HG02642 (cell line): ENCODE data around the gene RAD51B.

Experiments
- ATAC-seq: cut with Tn5 transposase; IDR thresholded peaks from one replicate; pipeline ENCODE4 v1.9.1; 2021; ENCODE audit warnings: mild to moderate bottlenecking; ENCODE audit not compliant: unreplicated experiment, poor library complexity

Gene RAD51B

DNA sequence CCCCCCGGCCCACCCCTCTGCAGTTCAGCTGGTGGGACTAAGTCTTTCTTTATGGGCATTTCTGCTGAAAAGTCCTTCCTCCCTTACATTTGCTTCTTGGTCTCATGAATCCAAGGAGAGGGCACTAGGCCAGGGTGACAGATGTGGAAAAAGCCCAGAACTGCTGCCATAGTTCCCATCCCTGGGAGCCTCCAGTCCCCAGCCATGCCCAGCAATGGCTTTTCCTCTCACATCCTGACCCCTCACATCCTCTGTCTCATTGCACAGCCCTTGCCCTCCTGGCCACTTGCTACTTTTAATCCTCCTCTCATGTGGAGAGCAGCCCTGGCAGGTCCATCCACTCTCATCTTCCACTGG, 850.8 kb downstream of the RAD51B start:
- ATAC-seq, result no peak

DNA sequence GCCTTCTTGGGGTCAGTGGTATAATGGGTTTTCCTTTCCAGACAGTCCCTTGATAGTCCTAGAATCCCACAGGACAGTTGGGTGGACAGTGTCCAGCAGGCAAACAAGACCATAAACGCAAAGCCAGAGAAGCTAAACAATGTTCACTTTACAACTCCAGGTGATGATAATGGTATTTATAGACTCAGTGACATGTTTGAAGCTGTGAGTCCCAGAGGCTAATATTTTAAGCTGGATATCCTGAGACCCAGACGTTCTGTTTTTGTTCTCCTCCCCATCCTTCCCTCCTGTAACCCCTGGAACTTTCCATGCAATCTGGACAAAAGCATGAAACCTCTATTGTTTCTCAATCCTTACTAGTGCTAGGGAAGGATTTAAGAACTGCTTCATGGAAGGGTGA, 852.3 kb downstream of the RAD51B start:
- ATAC-seq, result no peak

DNA sequence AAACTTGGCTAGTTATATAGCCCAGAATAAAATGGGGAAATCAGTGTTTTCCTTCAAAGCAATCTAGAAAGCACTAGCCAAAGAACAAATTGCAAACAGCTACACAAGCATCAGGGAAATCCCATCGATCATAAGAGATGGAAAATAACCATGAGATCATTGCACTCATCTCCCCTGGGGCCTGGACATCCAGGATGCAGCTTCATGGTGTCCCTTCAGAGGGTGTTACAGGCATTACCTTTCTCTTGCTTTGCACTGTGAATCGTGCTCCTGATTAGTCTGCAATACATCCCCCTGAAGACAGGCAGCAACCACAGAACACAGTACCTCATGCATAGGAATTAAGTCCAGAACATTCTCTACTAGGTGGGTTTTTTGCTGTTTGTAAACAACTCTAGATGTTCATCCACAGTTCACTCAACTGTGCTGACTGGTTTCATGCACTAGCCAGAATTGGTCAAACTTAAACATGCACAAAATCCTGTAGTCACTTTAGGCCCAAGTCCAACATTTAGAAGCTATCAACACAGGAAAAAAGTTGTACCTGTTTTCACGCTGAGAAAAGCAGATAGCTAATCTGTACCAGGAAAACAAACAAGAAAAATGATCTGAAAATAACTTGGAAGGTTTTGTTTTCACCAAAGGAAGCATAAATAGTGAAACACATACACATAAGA, 853.2 kb downstream of the RAD51B start:
- ATAC-seq, result no peak

DNA sequence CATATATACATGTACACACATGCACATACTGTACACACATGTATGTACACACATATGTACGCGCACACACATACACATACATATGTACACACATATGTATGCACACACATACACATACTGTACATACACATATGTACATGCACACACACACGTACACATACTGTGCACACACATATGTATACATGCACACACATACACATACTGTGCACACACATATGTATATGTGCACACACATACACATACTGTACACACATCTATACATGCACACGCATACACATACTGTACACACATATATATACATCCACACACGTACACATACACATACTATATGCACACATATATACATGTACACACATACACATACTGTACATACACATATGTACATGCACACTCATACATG, 853.9 kb downstream of the RAD51B start:
- ATAC-seq, result no peak

DNA sequence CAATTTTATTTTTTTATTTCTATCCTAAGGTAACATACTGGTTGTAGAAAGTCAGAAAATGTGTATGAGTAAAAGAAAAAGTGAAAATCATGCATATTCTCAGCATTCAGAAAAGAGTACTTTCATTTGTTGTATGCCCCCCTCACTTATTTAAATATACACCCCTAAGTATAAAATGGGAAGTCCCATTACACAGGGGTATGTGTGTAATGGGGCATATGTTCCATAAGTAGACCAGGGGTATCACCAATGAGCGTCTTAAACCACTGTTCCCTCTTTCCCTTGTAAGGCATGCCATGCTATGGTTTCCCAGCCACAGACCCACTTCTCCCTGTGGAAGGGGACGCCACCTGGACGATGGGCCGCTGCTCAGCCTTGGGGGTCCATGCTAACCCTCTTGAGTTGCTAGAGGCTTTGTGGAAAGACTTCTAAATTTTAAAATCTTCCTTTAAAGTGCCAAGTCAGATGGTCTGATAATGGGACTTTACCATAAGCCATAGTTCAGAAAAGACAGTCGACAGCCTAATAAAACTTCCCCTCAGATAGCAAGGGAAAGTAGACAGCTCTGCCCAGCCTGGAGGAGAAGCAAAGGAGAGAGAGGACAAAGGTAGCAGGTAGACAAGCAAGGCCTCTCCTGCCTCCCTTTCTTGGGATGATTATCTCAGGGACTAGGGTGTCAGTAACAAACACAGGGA, 855.1 kb downstream of the RAD51B start:
- no peak for ATAC-seq

DNA sequence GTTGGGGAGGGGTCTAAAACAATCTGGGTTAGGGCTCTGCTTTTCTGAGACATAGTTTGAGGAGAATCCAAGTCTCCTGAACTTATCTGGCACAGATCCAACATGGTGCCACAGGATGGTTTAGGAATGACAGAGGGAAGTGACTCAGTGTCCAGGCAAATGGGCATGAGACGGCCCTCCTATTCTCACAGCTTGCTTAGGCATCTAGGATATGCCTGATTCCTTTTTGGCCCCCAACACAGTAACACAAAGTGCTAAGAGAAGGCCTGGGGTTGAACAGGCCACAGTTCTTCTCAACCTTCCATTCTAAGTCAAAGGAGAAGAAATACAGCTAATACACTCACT, 855.6 kb downstream of the RAD51B start:
- ATAC-seq, result no peak

DNA sequence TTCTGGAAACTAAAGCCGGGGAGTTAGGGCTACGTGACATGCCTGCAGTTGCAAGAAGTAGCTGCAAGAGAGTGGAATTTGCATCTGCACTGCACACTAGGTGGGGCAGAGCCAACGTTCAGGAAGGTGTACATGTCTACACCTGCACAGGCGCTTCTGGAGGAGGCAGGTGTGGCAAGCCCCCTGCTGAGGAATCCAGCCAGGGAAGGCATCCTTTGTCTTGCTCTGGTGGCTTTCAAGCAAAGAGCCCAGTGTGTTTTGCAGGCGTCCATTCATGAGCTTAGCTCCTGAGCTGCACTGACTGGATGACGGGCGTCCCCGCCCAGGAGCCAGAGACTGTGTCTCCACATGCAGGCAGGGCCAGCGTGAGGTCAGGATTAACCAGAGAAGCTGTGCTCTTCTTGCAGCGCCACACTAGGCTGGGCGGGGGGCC, 856.9 kb downstream of the RAD51B start:
- no peak for ATAC-seq

DNA sequence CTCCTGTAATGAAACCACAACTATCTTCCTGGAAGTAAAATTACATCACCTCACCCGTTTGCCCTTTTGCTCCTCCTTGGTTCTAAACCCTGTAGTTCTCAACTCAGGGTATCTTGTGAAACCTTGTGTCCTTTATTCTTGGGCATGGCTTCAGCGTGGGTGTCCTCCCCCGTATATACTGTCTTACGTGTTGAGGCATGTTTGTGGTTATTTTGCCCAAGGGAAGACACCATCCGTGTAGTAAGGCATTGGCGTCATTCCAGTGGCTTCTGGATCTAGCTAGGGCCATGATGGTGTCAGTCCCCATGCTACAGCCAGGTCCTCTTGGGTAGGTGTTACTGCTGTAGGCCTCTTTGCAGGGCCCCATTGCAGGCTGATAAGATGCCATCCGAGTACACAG, 857.9 kb downstream of the RAD51B start:
- ATAC-seq, result no peak

DNA sequence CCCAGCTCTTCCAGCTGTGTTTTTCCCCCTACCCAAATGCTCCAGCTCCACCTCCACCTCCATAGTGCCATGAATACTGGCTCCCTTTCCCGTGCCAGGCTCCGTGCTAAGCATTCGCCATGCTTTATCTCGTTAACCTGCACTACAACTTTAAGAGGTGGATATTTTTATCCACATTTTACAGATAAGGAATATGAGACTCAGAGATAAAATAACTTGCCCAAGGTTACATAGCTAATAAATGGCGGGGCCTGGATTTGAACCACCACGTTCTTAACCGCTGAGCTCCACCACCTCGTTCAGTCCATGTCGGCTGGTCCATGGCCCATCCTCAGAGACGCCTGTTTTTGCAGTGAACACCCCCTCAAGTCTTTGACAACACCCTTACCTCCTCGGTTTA, 858.3 kb downstream of the RAD51B start:
- ATAC-seq, result no peak

DNA sequence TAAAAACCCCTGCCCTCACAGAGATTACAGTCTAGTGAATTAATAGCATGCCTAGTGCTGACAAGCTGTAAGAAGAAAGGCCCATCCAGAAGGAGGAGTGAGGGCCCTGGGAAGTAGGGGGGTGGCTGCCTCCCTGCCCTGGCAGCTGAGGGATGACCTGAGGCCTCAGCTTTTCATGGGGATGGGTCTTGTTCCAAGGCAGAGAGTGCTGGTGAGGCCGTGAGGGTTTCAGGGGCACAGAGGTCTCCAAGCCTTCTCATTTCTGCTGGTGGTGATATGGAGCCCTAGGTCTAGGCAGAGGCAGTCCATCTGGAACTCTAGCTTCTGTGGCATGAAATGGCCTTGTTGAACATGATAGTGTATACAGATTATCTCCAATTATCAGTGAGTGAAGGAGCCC, 858.9 kb downstream of the RAD51B start:
- no peak for ATAC-seq

DNA sequence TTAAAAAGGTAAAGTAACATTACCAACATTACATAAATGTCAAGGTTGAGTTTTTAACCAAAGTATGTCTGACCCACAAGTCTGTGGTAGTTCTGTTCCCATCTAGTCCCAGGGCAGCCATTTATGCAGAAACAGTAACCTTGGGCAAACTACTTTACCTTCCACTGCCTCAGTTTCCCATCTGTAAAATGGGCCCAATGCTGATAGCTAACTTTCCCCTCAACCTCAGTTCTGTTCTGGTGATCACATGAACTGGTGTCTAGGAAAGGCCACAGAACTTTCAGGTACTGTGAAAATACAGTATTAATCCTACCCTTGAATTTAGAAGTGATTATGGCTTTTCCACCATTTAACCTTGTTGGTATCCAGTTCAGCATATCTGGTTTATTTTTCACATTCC, 859.7 kb downstream of the RAD51B start:
- ATAC-seq, result no peak

DNA sequence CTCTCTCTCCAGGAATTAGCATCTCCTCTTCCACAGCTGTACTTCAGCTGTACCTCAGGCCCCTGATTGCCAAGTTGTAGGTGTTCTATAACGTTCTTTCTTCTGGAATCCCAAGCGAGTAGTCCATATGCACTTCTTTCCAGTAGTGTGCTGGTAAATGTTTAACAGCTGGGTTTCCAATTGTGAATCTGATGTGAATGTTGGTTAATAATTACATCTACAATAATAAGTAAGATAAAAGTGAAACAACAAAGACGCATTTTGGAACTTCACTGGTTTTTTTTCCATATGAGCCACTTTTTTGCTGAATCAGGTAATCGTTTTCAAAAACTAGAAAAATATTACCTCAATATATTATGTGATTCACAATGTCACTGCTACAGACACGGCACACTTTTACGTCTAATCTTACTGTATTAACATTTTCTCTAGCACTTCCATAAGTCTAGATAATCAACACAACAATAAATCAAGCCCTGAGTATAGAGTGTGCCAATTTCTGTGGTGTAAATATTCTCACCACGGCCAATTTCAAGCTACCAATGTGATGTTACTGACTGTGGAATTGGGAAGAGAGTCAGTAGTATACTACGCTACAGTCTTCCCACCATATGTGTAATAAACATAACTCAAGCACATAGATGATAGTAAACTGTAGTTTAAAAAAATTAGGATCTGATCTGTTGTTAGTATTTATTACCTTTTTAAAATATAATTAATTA, 860.3 kb downstream of the RAD51B start:
- ATAC-seq, result no peak

DNA sequence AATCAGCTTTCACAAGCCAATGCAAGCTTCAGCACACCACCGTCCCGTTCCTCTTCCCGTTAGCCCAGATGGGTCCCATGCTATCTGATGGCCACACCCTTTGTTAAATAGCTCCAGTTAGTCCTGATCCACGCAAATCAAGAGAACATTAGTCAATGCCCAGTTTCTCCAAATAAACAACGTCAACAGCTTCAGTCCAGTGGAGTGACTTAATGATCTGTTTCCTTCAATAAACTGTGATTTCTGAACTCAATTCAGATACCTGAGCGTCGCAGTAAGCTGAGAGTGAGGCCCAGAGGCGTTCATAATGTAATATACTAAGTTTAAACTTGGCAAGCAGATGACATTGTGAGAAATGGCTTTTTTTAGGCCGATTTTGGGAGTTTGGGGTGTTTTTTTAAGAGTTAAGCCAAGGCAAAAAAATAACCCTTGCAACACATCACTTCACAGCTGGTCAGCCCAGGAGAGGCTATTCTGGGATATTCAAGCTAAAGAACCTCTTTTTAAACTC, 861.0 kb downstream of the RAD51B start:
- ATAC-seq, result no peak

DNA sequence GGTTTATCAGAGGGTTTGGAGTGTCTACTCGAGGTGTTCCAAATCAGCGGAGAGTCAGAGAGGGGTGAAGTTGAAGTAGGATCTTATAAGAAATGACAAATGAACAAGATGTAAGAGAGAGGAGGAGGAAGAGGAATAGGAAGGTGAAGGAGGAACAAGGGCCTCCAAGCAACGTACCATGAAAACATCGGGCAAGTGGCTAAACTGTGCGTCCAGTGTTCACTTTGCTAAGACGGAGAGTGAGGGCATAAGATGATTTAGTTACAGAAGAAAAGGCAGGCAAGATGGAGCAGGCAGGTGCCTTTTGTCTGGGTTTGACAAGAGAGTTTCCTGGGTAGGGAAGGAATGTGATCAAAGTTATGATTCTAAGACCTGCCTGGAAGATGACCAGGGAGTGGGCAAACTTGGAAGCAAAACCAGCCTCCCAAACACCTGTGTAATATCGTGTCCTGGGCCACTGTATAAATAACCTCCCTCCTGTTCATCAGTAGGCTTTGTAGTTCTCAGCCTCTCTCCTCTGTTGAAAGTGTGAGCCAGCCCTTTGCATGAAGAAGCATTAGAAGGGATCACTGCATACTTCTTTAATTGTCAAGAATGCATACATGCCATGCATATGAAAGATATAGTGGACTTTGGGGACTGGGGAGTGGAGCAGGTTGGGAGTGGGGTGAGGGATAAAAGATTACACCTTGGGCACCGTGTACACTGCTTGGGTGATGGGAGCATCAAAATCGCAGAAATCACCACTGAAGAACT, 861.9 kb downstream of the RAD51B start:
- no peak for ATAC-seq

DNA sequence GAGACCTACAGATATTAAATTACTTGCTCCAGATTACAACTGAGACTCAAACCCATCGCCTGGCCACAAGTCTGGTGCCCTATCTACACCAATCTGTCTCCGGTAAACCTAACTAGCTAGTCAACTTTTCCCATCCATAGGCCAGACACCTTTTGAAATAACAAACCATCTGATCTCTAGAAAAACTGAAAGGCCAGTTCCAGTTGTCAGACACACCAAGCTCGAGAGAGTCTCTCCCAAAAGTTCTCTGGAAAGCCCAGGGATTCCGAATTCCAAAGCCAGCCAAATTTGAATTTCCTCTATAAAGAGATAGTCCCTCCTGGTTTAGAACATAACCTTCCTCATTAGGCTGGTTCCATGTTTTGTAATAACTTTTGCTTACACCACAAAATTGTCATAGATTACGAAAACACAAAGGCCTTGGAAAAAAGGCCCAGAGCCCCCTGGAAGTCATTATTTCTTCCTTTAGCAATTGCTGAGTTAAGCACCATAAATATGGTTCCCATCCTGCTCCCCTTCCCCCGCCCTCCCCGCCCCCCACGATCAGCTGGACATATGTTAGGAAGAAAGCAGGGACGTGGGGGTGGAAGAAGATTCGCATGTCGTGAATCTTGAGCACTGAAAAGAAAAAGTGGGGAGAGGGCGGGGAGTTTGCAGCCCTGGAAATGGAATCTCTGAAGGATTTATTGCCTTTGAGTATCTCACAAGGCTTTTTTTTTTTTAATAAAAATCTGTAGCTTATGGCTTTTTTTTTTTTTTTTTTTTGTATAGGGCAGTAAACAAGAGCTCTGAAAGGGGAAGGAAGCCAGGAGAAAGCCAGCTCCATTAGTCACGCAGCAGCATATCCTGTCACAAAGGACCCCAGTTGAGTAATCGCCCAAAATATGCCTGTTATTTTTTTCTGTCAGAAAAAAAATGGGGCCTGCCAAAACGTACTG, 862.9 kb downstream of the RAD51B start:
- no peak for ATAC-seq

DNA sequence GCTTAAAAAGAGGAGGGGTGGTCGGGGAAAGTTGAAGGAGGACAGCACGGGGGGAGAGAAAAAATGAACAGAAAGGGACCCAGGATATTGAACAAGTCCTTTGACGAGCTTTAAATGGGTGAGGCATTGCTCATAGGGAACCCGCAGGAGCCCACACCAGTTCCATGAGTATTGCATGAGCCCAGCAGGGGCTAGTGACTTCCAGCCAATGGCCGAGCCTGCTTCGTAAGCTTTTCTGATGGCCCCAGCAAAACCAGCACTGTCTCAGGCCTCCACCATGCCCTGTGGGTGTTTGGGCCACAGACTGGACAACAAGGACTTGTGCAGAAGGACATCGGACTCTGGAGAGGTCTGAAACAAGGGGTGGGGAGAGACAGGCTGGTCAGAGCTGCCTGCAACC, 863.7 kb downstream of the RAD51B start:
- ATAC-seq, result no peak

DNA sequence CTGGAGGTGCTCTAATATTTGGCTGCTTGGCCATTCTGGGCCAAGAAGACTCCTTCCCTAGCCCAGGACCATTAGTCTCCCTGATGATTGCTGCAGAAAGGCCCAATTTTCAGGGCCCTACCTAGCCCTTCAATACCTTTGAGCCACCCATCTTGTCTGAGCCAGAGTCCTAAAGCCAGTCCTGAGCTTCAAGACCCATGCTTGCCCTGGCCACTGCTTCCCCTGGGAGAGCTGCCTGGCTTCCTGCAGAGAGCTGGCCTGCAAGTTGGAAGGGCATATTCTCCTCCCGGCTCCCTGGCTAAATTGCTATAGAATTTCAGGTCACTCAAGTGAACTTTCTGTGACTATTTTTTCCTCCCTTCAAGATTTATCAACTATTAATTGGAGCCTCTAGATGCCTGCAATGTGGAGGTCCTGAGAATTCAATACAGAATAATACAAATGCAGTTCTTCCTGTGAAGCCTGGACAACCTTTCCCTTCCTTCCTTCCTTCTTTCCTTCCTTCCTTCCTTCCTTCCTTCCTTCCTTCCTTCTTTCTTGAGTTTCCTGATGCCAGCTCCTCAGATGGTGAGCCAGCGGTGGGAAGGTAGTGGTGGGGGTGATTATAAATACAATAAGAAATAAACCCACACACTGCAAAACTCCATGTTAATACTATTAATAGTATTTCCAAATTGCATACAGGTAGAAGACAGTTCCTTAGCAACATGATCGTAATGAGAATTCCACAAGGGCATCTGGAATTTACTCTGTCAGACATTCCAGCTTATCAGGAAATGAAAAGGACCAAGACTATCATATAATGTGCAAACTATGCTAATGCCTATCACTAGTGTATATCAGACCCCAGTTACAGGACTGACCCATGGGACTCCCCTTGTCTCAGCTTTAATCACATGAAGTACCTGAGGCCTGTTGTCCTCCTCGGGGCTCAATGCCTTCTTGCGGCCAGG, 865.2 kb downstream of the RAD51B start:
- ATAC-seq, result no peak

DNA sequence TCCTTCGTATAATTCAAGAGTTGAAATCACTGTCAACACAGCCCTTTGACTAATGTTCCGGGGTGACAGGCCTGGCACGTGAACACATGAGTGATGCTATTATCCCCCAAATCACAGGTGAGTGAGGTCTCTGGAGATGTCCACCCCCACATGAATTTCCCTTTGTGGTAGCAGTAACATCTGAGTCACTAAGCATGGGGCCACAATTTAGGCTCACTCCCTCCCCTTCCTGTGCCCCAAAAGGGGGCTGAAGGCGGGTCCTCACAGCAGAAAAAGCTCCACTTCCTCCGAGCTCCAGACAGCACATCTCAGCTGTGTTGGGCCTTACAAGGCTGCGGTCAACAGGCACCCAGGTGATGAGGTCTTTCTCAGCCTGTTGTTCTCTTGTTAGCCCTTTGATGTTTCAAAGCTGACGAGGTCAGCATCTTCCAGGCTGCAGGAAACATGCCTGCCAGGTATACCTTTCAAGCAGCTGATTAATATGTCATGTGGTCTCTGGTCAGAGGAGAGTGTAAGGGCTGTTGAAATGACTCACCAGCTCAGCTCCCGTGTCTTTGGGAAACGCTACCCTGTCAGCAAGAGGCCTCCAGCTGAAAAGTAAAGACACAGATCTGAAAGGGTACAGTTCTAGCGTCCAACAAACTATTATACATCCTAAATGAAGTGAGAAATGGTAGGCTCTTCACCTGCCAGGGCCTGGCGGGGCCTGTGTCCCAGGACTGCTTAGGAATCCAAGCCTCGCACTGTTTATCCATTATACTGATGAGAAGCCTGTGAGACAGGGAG, 866.0 kb downstream of the RAD51B start:
- peak; percentile 73 for ATAC-seq
